Vagina (tissue), 2 donors: ENCODE data around the gene FAM120B. TPM values are rescaled to one million over a fixed set of nuclear protein-coding genes. Genes with fewer than 3 reads are reported as not detected.
"Not testable (repeated sequence)": the region's sequence is repeated elsewhere in the genome, so short reads cannot be mapped to it uniquely, and the experiment has no call there.

ENCODE experiments used
- DNase-seq, 2 donors: peaks; one replicate each; pipeline ENCODE4 v3.0.0-alpha.2; 2017; ENCODE audit errors: extremely low spot score in 2 of 2
- H3K27ac ChIP-seq: fragments of 200-600 bp; sonication (generic); one replicate; pipeline ENCODE4 v1.5.1; 2019
- H3K27me3 ChIP-seq: fragments of 200-600 bp; sonication (generic); one replicate; pipeline ENCODE4 v1.5.1; 2019
- H3K36me3 ChIP-seq, 2 donors: fragments of 200-600 bp; sonication (generic); one replicate each; pipeline ENCODE4 v1.5.1; 2017 to 2019
- H3K4me1 ChIP-seq: fragments of 200-600 bp; sonication (generic); one replicate; pipeline ENCODE4 v1.5.1; 2019
- H3K4me3 ChIP-seq, 2 donors: fragments of 200-600 bp; sonication (generic); 1 replicate in 1 of 2; 2 replicates in 1 of 2; pipeline ENCODE4 v1.5.1; 2016 to 2019
- H3K9me3 ChIP-seq: fragments of 200-600 bp; sonication (generic); one replicate; pipeline ENCODE4 v1.5.1; 2019
- CTCF ChIP-seq, 3 experiments: fragments of 450-650 bp in 2 of 3; fragments of 200-600 bp in 1 of 3; sonication (generic) in 1 of 3; IDR thresholded peaks; one replicate each; pipeline ENCODE4 v1.5.1; 2017 to 2019; ENCODE audit warnings: antibody characterized with exemption in 3 of 3, mild to moderate bottlenecking in 2 of 3, moderate library complexity in 2 of 3
- POLR2A ChIP-seq, 2 donors: fragments of 450-650 bp; IDR thresholded peaks; one replicate each; pipeline ENCODE4 v1.6.1; 2017; ENCODE audit warnings: antibody characterized with exemption in 2 of 2, mild to moderate bottlenecking in 2 of 2, moderate library complexity in 2 of 2
- POLR2AphosphoS5 ChIP-seq, 2 donors: sonication (generic); formaldehyde crosslinking; IDR thresholded peaks; one replicate each; pipeline ENCODE4 v1.9.0; 2017; ENCODE audit warnings: antibody characterized with exemption in 2 of 2, mild to moderate bottlenecking in 2 of 2, low read depth in 1 of 2; ENCODE audit not compliant: insufficient read depth in 1 of 2
- intact Hi-C: fragments of 100-400 bp; cut with DNase I; formaldehyde crosslinking; loops from one replicate; pipeline ENCODE4 v1.15.1; 2023
- total RNA-seq: library from RNA; depleted of rRNA; stranded (reverse); fragments of >200 nt; gene quantifications from one replicate; pipeline ENCODE4 v1.2.3, GENCODE V29; 2016

The FAM120B gene
- total RNA-seq, 1 donor from 2014 or later: 34.6 TPM

DNA sequence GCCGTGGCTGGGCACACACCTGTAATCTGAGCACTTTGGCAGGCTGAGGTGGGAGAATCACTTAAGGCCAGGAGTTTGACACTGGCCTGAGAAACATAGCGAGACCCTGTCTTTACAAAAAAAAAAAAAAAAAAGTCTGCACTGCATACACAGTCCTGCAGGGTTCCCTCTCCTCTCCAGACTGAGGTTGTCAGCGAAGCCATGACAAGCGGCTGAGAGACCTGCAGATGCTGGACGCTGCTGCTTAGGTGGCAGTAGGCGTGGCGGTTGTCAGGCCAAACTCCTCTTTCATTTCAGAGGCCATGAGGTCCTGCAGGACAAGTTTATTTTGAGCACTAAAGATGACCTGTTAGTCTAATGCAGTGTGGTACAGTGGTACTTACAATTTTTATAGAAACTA, 86.5 kb downstream of the FAM120B start:
- Histone ChIP-seq H3K4me1 (no peaks in the 10 kb centered on the region), H3K27ac (no peak overlapping the region), H3K27me3 (no peaks in the 10 kb centered on the region), H3K36me3 (peaks cover 0 to 75% of the 10 kb centered on the region in 2 donors), H3K4me3 (no peak overlapping the region), H3K9me3 (no peaks in the 10 kb centered on the region)
- TF ChIP-seq CTCF (IDR thresholded peaks at IDR 0.05): no peak
- no peak for TF ChIP-seq POLR2AphosphoS5 (IDR thresholded peaks at IDR 0.05; ENCODE audit: insufficient read depth in 1 of 2, low read depth in 1 of 2)
- no peak for TF ChIP-seq POLR2A (IDR thresholded peaks at IDR 0.05)
- peak in 1 of 2 donors; percentile 69 for DNase-seq
- intact Hi-C loops: no loop called here

DNA sequence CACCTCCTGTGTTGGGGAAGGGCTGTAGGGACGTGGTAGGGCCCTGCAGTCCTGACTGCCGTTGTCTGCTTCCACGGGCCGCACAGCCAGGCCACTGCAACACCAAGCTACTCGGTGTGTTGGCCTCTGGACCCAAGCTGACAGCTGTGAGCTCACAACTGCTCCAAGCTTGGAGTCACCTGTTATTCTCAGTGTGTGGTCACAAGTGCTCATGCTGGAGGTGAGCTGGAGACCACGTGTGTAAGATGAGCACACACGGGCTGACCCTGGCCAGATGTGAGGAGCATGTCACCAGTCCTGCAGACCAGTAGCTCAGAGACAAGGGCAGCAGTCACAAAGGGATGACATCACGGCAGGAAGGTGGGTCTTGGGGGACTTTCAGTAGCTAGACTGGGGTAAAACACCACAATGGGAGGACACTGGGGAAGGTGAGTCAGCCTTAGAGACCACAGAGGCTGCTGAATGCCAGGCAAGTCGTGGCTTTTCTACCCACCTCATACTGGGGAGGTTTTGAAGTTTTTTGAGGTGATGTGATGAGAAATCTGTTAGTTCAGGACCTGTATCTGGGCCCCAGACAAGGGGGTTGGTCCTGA, 87.3 kb downstream of the FAM120B start:
- Histone ChIP-seq H3K9me3 (no peaks in the 10 kb centered on the region), H3K27me3 (no peaks in the 10 kb centered on the region), H3K4me3 (no peak overlapping the region), H3K27ac (no peak overlapping the region), H3K4me1 (no peaks in the 10 kb centered on the region), H3K36me3 (peaks cover 0 to 70% of the 10 kb centered on the region in 2 donors)
- intact Hi-C loops: no loop called here
- peak in 1 of 2 donors; percentile 67 for DNase-seq
- no peak for TF ChIP-seq POLR2AphosphoS5 (IDR thresholded peaks at IDR 0.05; ENCODE audit: insufficient read depth in 1 of 2, low read depth in 1 of 2)
- TF ChIP-seq POLR2A (IDR thresholded peaks at IDR 0.05): no peak
- no peak for TF ChIP-seq CTCF (IDR thresholded peaks at IDR 0.05)

DNA sequence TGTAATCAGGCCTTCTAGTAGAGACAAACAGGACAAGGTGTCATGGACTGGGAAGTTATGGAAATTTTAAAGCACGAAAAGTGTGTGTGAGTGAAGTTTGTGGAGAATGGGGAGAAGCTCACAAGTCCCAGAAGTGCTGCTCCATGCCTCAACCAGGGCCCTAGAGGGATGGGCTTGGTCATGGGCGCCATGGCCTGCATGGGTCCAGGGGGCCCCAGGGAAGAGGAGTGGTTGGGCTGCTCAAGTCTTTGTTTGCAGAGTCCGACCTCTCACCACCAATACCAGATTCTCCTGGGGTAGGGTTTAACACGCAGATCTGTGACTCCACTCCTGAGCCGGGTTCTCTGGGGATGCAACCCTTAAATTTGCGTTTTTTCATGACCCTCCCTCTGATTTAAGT, 88.4 kb downstream of the FAM120B start:
- TF ChIP-seq POLR2AphosphoS5 (IDR thresholded peaks at IDR 0.05; ENCODE audit: insufficient read depth in 1 of 2, low read depth in 1 of 2) (no peak), CTCF (IDR thresholded peaks at IDR 0.05) (no peak), POLR2A (IDR thresholded peaks at IDR 0.05) (no peak)
- intact Hi-C loops: no loop called here
- H3K36me3 ChIP-seq: peaks cover 0 to 65% of the 10 kb centered on the region in 2 donors

GRCh38 chr6:170398743-170399369, 92.3 kb downstream of the FAM120B start:
- H3K27ac ChIP-seq, intact Hi-C loops, H3K4me3 ChIP-seq, H3K4me1 ChIP-seq, H3K9me3 ChIP-seq, H3K27me3 ChIP-seq, DNase-seq: not testable (repeated sequence)
- H3K36me3 ChIP-seq: peaks cover 0 to 51% of the 10 kb centered on the region in 2 donors

More for the DNA sequence above, 88.4 kb downstream of the FAM120B start:
- Histone ChIP-seq H3K4me1 (no peaks in the 10 kb centered on the region), H3K27ac (no peak overlapping the region), H3K9me3 (no peaks in the 10 kb centered on the region), H3K27me3 (no peaks in the 10 kb centered on the region), H3K4me3 (no peak overlapping the region)
- peak in 1 of 2 donors; percentile 67 for DNase-seq

DNA sequence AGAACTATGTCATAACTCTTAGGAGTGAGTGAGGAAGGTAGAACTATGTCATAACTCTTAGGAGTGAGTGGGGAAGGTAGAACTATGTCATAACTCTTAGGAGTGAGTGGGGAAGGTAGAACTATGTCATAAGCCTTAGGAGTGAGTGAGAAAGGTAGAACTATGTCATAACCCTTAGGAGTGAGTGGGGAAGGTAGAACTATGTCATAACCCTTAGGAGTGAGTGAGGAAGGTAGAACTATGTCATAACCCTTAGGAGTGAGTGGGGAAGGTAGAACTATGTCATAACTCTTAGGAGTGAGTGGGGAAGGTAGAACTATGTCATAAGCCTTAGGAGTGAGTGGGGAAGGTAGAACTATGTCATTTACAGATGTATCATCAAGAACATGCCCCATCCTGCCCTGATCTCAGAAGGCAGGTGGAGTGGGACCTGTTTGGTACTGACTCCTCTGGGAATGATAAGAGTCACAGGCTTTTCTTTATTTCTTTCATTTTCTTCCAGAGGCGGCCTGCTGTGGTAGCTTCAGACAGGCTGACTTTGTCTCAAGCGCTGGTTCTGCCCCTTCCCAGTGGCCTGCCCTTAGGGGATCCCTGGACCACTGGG, 93.5 kb downstream of the FAM120B start:
- intact Hi-C loops, H3K27ac ChIP-seq, H3K4me3 ChIP-seq, H3K9me3 ChIP-seq, H3K27me3 ChIP-seq, DNase-seq, H3K4me1 ChIP-seq: not testable (repeated sequence)
- H3K36me3 ChIP-seq: peaks cover 0 to 51% of the 10 kb centered on the region in 2 donors
